HS-5 (cell line): ENCODE data around the gene ELF1.

Source experiments
- DNase-seq: peaks from one replicate; pipeline ENCODE4 v3.0.0-alpha.2; 2012; ENCODE audit warnings: low read depth

The ELF1 gene

GRCh38 chr13:41019011-41019487, at the start of gene ELF1:
Gene ELF1, minus strand, starts transcription at chr13:41019316. Its CDS starts 37,262 bp downstream, at chr13:40982054.
- DNase-seq, result peak; percentile 26

GRCh38 chr13:41065078-41065477, 46.0 kb upstream of the ELF1 start:
- DNase-seq, result no peak

GRCh38 chr13:41064493-41064892, 45.4 kb upstream of the ELF1 start:
- DNase-seq, result no peak

- no peak for DNase-seq
These were observed 43.1 kb upstream of the ELF1 start for GRCh38 chr13:41061914-41062837.

GRCh38 chr13:41061075-41061913, 42.2 kb upstream of the ELF1 start, which contains the start of gene WBP4:
Gene WBP4, plus strand, starts transcription at chr13:41061509. Its CDS starts 165 bp downstream, at chr13:41061674.
- DNase-seq, result no peak

GRCh38 chr13:41060724-41061074, 41.6 kb upstream of the ELF1 start:
- DNase-seq, result no peak

- DNase-seq, result no peak
These were observed 41.1 kb upstream of the ELF1 start for GRCh38 chr13:41060082-41060723.

- no peak for DNase-seq
These were observed 40.5 kb upstream of the ELF1 start for GRCh38 chr13:41059456-41060081.

- DNase-seq, result no peak
These were observed 39.4 kb upstream of the ELF1 start for GRCh38 chr13:41058295-41059070.

GRCh38 chr13:41056826-41057711, 38.0 kb upstream of the ELF1 start:
- DNase-seq, result no peak

GRCh38 chr13:41056194-41056593, 37.1 kb upstream of the ELF1 start:
- no peak for DNase-seq

- DNase-seq, result no peak
These were observed 36.0 kb upstream of the ELF1 start for GRCh38 chr13:41054919-41055619.

- no peak for DNase-seq
These were observed 35.2 kb upstream of the ELF1 start for GRCh38 chr13:41054212-41054877.

GRCh38 chr13:41053384-41053826, 34.3 kb upstream of the ELF1 start:
- DNase-seq, result no peak

- no peak for DNase-seq
These were observed 33.3 kb upstream of the ELF1 start for GRCh38 chr13:41052441-41052840.

- no peak for DNase-seq
These were observed 30.6 kb upstream of the ELF1 start for GRCh38 chr13:41049480-41050440.

GRCh38 chr13:41048640-41049039, 29.5 kb upstream of the ELF1 start:
- no peak for DNase-seq
